Measurements from ENCODE around the gene FRMD4A. TPM values are rescaled to one million over a fixed set of nuclear protein-coding genes. Genes with fewer than 3 reads are reported as not detected.

Gene FRMD4A
- total RNA-seq, 1 experiment from 2014 or later: 19.6 TPM

- no peaks in the 10 kb centered on the region for H3K9me3 ChIP-seq (ENCODE audit: control insufficient read depth, low read depth, low read length)
- H3K4me2 ChIP-seq (ENCODE audit: insufficient read depth, insufficient read length, low read length): no peak overlapping the region
- H3K27me3 Mint-ChIP-seq (ENCODE audit: low read depth): no peaks in the 10 kb centered on the region
- no peaks in the 10 kb centered on the region for H3K23me2 ChIP-seq (ENCODE audit: insufficient read length, low read depth, low read length, poor library complexity, severe bottlenecking)
- no peaks in the 10 kb centered on the region for H3K27me3 ChIP-seq (ENCODE audit: insufficient read depth, low read length)
- H2BK5ac ChIP-seq (ENCODE audit: insufficient read length, low read length): no peak overlapping the region
- peaks cover 0 to 1% of the 10 kb centered on the region in 2 experiments; a peak in 2 of 4 replicates for H3K4me1 Mint-ChIP-seq
- H3K23ac ChIP-seq (ENCODE audit: insufficient read length, low read depth, low read length): no peak overlapping the region
- no peak overlapping the region for H3K27ac ChIP-seq (ENCODE audit: insufficient read length, low read depth, low read length)
- no peak for DNase-seq
- H3K14ac ChIP-seq (ENCODE audit: insufficient read depth, low read length): no peak overlapping the region
- no peaks in the 10 kb centered on the region for H3K36me3 Mint-ChIP-seq (ENCODE audit: insufficient read depth in 1 of 3, low read depth in 3 of 3)
- WGBS (ENCODE audit: extremely low coverage, insufficient read length, low lambda C conversion rate): no CpG with 5 or more reads among the region's 6 CpGs
- H2AFZ ChIP-seq (ENCODE audit: low read length): no peak overlapping the region
- no peak overlapping the region for H4K5ac ChIP-seq (ENCODE audit: insufficient read length, low read depth, low read length)
- no peaks in the 10 kb centered on the region for H4K20me1 ChIP-seq (ENCODE audit: control insufficient read depth, insufficient read depth, insufficient read length)
- no peaks in the 10 kb centered on the region for H3K9me3 Mint-ChIP-seq
- H2BK120ac ChIP-seq (ENCODE audit: low read depth, low read length, poor library complexity, severe bottlenecking): no peak overlapping the region
- TF ChIP-seq CTCF (conservative IDR thresholded peaks at IDR 0.05): no peak
- no peak overlapping the region for H3T11ph ChIP-seq (ENCODE audit: low read length)
- H3K56ac ChIP-seq (ENCODE audit: insufficient read length, low read depth, low read length): no peak overlapping the region
- H4K8ac ChIP-seq (replicated peaks; ENCODE audit: insufficient read length, low read depth, low read length): no peak overlapping the region
- H3K4me1 ChIP-seq (ENCODE audit: insufficient read depth, low read length): no peaks in the 10 kb centered on the region
- no peaks in the 10 kb centered on the region for H3K79me2 ChIP-seq (ENCODE audit: insufficient read depth, low read length)
- no peak overlapping the region for H2BK20ac ChIP-seq (ENCODE audit: low read depth, low read length, poor library complexity, severe bottlenecking)
- no peak overlapping the region for H3K4ac ChIP-seq (ENCODE audit: low read depth, low read length)
- no peak overlapping the region for H2BK15ac ChIP-seq (ENCODE audit: low read depth, low read length)
- H3K4me3 Mint-ChIP-seq: no peak overlapping the region
- no peaks in the 10 kb centered on the region for H3K79me1 ChIP-seq (ENCODE audit: insufficient read depth, low read depth, low read length, poor library complexity, severe bottlenecking)
- H3K27ac Mint-ChIP-seq: no peak overlapping the region
- no peak overlapping the region for H2AK5ac ChIP-seq (ENCODE audit: insufficient read length, low read length)
- H3K18ac ChIP-seq (ENCODE audit: insufficient read length, low read depth, low read length): no peak overlapping the region
- no peak overlapping the region for H4K91ac ChIP-seq (ENCODE audit: insufficient read length, low read depth, low read length)
- no peak overlapping the region for H3K9ac ChIP-seq (ENCODE audit: extremely low read depth, insufficient read length, low read length)
- H2BK12ac ChIP-seq (ENCODE audit: insufficient read length, low read depth, low read length): no peak overlapping the region
These were observed 9.5 kb upstream of the FRMD4A start for GRCh38 chr10:14340051-14340744.

Measured in H9 (cell line).